GM18868 (cell line): ENCODE data around the gene SNCB.

Experiments
- ATAC-seq: cut with Tn5 transposase; IDR thresholded peaks from one replicate; pipeline ENCODE4 v1.9.1; 2021; ENCODE audit warnings: mild to moderate bottlenecking, moderate library complexity; ENCODE audit not compliant: unreplicated experiment

The SNCB gene

GRCh38 chr5:176661676-176662075, 31.3 kb upstream of the SNCB start:
- no peak for ATAC-seq

- peak; percentile 68 for ATAC-seq
Observed at GRCh38 chr5:176660860-176661641, 30.7 kb upstream of the SNCB start.

DNA sequence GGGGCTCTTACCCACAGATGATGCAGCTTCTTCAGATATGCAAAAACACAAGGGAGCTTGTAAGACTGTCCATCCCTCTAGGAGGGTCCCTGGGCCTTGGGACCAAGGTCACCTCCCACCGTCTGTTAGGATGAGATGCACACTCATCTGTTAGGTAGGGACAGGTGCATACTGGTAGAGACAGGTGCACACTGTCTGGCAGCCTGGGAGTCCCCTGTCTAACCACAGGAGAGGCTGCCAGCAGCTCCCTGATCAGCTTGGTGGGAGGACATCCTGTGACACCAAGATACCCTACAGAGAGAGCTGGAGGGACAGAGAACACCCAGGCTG, 30.2 kb upstream of the SNCB start:
- ATAC-seq = peak; percentile 37

- no peak for ATAC-seq
Observed at GRCh38 chr5:176659860-176660461, 29.6 kb upstream of the SNCB start.

DNA sequence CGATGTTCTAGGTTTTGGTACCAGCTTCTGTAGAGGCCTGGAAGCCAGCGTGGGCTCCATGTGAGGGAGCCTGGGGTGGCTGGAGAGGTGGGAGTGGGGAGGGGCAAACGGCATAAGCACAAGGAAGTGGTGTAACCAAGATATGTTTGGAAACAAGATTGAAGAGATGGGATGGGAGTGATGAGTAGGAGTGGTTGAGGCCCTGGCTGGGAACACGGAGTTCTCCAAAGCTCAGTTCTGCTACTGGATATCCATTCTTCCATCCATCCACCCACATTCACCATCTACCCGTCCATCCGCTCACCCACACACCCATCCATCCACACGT, 29.1 kb upstream of the SNCB start:
- no peak for ATAC-seq

- no peak for ATAC-seq
Observed at GRCh38 chr5:176658817-176659511, 28.6 kb upstream of the SNCB start.

DNA sequence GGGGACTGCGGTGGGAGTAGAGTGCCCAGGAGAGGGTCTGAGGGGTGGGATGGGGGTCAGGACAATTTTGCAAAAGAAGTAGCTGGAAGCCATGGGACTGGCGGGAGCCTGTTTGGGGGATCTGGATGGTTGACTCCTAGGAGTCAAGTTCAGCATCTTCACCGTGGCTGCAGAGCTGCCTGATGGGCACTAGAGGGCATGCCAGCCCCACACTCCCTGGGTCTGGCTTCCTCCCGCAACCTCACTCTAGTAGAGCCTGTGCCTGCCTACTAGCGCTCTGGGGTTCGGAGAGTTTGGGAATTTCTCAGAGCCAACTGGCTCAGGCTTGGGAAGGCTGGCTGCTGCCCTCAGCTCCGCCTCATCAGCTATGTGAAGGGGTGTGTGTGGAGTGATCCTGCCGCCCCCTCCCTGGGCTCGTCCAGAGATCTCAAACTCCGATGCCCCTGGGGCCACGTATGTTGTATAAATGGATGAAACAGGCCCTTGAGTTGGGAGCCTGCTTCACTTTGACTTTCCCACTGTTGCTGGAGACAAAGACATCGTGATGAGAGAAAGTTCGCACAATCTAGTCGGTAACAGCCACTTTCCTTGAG, 27.8 kb upstream of the SNCB start:
- ATAC-seq = peak; percentile 50

DNA sequence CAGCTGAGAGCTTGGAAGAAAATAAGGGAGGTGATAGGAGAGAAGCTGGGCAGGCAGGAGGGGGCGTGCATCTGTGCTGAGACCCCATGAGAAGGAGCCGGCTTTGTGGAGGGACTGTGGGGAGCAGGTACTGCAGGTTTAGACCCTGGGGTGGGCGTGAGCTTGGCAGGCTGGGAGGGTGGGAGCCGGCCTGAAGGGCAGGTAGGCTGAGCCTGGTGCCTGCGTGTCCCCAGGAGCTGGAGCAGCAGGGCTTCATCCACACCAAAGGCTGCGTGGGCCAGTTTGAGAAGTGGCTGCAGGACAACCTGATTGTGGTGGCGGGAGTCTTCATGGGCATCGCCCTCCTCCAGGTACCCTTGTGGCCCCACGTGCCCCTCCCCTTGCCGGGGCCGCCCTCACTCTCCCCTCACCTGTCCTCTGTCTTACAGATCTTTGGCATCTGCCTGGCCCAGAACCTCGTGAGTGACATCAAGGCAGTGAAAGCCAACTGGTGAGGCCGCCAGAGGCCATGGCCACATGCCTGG, 26.2 kb upstream of the SNCB start:
- no peak for ATAC-seq

DNA sequence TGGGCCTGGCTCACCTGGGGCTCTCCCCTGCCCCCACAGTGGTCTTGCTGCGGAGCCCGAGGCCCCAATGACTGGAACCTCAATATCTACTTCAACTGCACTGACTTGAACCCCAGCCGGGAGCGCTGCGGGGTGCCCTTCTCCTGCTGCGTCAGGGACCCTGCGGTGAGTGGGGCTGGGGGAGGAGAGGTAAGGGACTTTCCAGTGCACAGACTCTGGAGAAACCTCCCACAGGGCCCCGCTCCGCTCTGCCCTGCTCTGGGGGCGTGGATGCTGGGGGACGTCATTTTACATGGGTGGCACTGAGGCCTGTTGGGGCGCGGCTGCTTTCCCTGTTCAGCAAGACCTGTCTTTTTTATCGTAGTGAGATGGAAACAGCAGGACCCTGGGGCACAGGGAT, 24.5 kb upstream of the SNCB start:
- no peak for ATAC-seq

DNA sequence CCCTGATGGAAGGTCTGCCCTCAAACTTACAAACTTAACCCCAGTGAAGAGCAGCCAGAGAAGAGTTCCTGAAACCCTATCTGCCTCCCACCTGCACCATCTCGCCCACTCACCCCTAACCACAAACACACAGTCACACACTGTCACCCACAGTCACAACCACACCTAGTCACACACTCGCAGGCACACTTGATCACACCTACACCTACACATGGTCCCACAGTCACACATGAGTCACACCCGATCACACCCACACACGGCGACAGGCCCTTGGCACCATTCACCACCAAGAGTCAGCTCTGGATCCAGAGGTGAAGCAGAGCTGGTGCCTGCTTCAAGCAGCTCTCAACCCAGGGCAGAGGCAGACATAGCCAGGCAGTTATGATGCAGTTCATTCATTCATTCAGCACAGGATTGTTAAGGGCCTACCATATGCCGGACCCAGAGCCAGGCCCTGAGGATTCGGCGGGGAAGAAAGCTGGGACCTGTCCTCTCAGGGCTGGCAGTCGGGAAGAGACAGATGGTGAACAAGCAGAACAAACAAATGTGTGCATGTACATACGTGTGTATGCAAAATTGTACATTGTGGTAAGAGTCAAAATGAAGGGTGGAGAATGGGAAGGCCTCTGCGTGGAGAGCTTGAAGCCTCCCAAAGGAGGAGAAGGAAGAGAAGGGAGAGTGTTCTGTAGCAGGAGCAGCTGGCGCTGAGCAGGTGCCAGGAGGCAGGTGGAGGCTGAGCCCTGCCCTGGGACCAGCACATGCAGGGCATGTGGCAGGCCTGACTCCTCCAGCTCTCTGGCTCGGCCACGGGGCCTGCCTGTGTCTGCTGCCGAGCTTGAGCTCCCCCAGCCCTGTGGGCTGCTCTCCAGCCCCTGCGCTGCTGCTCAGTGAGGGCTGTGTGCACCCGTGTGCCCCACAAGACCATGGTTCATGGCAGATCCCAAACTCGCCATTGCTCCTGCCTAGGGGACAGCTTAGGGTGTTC, 23.4 kb upstream of the SNCB start:
- no peak for ATAC-seq

- no peak for ATAC-seq
Observed at GRCh38 chr5:176652136-176652535, 21.8 kb upstream of the SNCB start.

GRCh38 chr5:176651472-176651980, 21.2 kb upstream of the SNCB start:
- no peak for ATAC-seq

- ATAC-seq = no peak
Observed at GRCh38 chr5:176650354-176650884, 20.1 kb upstream of the SNCB start.

DNA sequence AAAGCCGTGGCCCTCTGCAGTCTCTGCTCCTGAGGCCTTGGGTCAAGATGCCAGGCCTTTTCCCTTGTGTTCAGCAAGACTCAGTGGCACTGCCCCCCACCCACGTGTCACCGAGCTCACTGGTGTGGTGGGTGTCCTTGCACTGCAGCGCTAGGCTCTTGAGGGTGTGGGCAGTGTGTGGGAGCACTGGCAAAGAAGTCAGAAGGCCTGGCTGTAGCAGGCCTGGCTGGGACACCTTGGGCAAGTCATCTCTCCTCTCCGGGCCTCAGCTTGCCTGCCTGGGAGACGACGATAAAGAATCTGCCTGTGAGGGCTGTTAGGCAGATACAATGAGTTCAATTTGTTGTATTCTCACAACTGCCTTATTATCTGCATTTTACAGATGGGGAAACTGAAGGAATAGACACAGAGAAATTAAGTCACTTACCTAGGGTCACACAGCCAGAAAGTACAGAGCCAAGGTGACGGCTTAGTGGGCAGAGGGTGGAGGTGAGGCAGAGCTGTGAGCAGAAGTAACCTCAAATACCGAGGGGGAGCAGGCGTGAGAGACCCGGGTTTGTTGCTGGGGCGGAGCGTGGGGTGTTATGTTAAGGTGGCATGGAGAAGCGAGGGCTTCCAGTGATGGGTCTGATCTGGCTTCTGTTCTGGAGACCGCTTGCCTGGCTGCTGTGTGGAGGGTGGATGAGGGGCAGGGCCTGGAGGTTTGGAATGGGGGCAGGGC, 18.3 kb upstream of the SNCB start:
- ATAC-seq = no peak

GRCh38 chr5:176647843-176648473, 17.6 kb upstream of the SNCB start:
- no peak for ATAC-seq

DNA sequence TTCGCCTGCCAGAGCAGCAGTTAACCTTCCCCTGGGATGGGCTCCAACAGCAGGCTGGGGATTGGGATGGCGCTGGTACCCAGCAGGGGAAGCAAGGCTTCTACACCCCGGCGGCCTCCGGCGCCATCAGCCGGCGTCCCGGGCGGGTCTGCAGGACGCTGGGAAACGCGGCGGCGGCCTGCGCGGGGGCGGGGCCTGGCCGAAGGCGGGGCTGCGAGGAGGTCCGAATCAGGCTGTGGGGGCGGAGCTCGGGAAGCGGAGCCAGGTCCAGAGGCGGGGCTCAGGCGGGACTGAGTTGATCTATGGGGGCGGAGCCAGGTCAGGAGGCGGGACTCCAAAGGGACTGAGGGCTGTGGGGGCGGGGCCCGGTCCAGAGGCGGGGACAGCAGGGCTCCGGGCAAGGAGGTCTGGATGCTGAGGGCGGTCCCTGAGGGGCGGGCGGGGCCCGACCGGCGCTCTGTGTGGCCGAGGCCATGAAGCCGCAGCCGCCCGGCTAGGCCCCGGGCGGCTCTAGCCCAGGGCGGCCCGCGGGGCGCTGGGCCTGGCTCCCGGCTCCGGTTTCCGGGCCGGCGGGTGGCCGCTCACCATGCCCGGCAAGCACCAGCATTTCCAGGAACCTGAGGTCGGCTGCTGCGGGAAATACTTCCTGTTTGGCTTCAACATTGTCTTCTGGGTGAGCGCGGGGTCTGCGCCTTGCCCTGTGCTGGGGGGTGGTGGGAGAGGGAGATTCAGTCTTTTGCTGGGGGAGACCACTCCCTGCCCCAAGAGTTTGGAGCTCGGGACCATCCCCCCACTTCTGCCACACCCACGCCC, 16.9 kb upstream of the SNCB start, which contains the start of gene TSPAN17:
Gene TSPAN17 (plus strand): TSS at position 455 of the 813 bp plus-strand sequence. CDS start 132 bp downstream, at position 587.
- ATAC-seq = peak; percentile 94

GRCh38 chr5:176646707-176647029, 16.3 kb upstream of the SNCB start:
- peak; percentile 9 for ATAC-seq

GRCh38 chr5:176646049-176646706, 15.8 kb upstream of the SNCB start:
- no peak for ATAC-seq
